ENCODE data around the gene TRAF3. TPM values are rescaled to one million over a fixed set of nuclear protein-coding genes. Genes with fewer than 3 reads are reported as not detected.

Gene TRAF3
- total RNA-seq, 1 experiment from 2014 or later: 37.6 TPM

DNA sequence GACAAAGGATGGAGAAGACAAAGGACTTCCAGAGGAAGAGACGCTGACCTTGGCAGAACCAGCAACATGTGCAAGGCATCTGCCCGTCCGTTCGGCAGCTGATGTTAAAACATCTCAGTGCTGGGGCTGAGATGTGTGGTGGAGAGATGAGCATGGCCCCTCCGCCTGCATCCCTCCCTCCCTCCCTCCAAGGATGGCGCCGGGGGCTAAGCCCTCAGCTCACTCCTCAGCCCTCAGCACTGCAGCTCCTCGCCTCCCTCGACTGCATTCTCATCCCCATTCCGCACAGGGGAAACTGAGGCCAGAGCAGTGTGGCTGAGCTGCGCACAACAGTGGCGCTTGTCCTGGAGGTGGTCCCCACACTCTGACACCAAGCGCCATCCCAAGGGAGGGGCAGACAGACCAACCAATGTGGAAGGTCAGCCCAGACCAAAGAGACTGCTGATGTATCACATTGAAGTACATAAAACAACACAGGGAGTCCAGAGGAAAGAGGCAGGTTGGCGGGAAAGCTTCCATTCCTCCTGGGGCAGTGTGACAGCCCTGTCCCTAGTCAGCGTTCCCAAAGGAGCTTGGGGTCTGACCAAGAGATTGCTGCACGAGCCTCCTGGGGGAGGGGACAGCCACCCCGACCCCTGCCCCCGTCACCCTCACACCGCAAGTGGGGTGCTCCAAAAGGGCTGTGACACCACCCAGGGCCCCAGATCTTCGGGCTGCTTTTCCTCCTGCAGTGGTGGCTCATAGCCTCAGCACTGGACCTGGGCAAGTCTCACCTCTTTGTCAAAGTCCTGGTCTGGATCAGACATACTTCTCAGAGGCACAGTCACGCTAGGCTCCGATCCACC lies 160.3 kb downstream of the TRAF3 start:
- DNase-seq (ENCODE audit: low read depth, low spot score) (no peak), ATAC-seq (no peak)
- no peaks in the 10 kb centered on the region for H3K36me3 ChIP-seq (ENCODE audit: control insufficient read depth, insufficient read depth, low read length)
- H3K27me3 ChIP-seq (ENCODE audit: control insufficient read depth, insufficient read depth, low read length): no peaks in the 10 kb centered on the region
- BruUV-seq (replicated peaks): no TSS peak
- no peak overlapping the region for H3K27ac ChIP-seq (ENCODE audit: low read length)
- TF ChIP-seq, protein P1, sequence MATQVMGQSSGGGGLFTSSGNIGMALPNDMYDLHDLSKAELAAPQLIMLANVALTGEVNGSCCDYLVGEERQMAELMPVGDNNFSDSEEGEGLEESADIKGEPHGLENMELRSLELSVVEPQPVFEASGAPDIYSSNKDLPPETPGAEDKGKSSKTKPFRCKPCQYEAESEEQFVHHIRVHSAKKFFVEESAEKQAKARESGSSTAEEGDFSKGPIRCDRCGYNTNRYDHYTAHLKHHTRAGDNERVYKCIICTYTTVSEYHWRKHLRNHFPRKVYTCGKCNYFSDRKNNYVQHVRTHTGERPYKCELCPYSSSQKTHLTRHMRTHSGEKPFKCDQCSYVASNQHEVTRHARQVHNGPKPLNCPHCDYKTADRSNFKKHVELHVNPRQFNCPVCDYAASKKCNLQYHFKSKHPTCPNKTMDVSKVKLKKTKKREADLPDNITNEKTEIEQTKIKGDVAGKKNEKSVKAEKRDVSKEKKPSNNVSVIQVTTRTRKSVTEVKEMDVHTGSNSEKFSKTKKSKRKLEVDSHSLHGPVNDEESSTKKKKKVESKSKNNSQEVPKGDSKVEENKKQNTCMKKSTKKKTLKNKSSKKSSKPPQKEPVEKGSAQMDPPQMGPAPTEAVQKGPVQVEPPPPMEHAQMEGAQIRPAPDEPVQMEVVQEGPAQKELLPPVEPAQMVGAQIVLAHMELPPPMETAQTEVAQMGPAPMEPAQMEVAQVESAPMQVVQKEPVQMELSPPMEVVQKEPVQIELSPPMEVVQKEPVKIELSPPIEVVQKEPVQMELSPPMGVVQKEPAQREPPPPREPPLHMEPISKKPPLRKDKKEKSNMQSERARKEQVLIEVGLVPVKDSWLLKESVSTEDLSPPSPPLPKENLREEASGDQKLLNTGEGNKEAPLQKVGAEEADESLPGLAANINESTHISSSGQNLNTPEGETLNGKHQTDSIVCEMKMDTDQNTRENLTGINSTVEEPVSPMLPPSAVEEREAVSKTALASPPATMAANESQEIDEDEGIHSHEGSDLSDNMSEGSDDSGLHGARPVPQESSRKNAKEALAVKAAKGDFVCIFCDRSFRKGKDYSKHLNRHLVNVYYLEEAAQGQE (IDR thresholded peaks at IDR 0.05; ENCODE audit: insufficient read depth in 1 of 2, low read depth in 2 of 2, low read length in 1 of 2): no peak
- TF ChIP-seq, protein P2, sequence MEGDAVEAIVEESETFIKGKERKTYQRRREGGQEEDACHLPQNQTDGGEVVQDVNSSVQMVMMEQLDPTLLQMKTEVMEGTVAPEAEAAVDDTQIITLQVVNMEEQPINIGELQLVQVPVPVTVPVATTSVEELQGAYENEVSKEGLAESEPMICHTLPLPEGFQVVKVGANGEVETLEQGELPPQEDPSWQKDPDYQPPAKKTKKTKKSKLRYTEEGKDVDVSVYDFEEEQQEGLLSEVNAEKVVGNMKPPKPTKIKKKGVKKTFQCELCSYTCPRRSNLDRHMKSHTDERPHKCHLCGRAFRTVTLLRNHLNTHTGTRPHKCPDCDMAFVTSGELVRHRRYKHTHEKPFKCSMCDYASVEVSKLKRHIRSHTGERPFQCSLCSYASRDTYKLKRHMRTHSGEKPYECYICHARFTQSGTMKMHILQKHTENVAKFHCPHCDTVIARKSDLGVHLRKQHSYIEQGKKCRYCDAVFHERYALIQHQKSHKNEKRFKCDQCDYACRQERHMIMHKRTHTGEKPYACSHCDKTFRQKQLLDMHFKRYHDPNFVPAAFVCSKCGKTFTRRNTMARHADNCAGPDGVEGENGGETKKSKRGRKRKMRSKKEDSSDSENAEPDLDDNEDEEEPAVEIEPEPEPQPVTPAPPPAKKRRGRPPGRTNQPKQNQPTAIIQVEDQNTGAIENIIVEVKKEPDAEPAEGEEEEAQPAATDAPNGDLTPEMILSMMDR (IDR thresholded peaks at IDR 0.05): no peak
- H3K9me3 ChIP-seq (ENCODE audit: control insufficient read depth, insufficient read depth, low read depth, low read length): no peaks in the 10 kb centered on the region
- ChIA-PET CTCF (no interaction called here), POLR2A (no interaction called here)
- no peak overlapping the region for H3K4me3 ChIP-seq (ENCODE audit: low read depth in 2 of 2, low read length in 2 of 2)
- intact Hi-C loops (cut with micrococcal nuclease; ENCODE audit: unreplicated experiment) (no loop called here), in situ Hi-C loops (cut with HindIII; ENCODE audit: low pct_unique_long_range_greater_than_20kb, low sequenced_read_pairs) (no loop called here)
- H3K4me1 ChIP-seq (ENCODE audit: control insufficient read depth, insufficient read depth, low read length): no peaks in the 10 kb centered on the region

DNA sequence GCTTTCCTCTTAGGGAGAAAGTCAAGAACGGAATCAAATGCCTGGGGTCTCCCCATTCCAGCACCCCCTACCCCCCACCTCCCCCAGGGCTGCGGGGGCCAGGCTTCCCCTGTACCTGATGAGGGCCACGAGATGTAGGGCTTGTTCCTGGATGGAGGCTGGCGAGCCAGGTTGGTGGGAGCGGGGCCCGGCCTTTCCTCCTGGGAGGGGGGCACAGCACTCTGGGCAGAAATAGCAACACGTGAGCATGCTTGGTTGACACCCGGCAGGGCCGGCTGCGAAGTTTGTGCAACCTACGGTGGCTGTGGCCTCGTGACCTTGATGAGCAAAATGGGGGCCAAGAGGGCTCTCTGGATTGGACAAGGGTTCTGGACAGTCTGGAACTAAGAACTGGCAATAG lies 160.9 kb downstream of the TRAF3 start:
- H3K9me3 ChIP-seq (ENCODE audit: control insufficient read depth, insufficient read depth, low read depth, low read length): no peaks in the 10 kb centered on the region
- intact Hi-C loops (cut with micrococcal nuclease; ENCODE audit: unreplicated experiment) (no loop called here), in situ Hi-C loops (cut with HindIII; ENCODE audit: low pct_unique_long_range_greater_than_20kb, low sequenced_read_pairs) (no loop called here)
- TF ChIP-seq, protein P1 (IDR thresholded peaks at IDR 0.05; ENCODE audit: insufficient read depth in 1 of 2, low read depth in 2 of 2, low read length in 1 of 2): no peak
- TF ChIP-seq SIN3A (IDR thresholded peaks at IDR 0.05; ENCODE audit: borderline replicate concordance, insufficient read depth, low read depth, low read length) (no peak), TCF7L2 (IDR thresholded peaks at IDR 0.05; ENCODE audit: low read depth, low read length) (no peak), POLR2AphosphoS5 (IDR thresholded peaks at IDR 0.05; ENCODE audit: low read depth, low read length) (no peak)
- TF ChIP-seq, protein P2 (IDR thresholded peaks at IDR 0.05): no peak
- DNase-seq (ENCODE audit: low read depth, low spot score) (no peak), ATAC-seq (no peak)
- no peaks in the 10 kb centered on the region for H3K27me3 ChIP-seq (ENCODE audit: control insufficient read depth, insufficient read depth, low read length)
- POLR2A ChIA-PET: no interaction called here
- CTCF ChIA-PET: no interaction called here
- H3K4me3 ChIP-seq (ENCODE audit: low read depth in 2 of 2, low read length in 2 of 2): no peak overlapping the region
- H3K36me3 ChIP-seq (ENCODE audit: control insufficient read depth, insufficient read depth, low read length): no peaks in the 10 kb centered on the region
- H3K4me1 ChIP-seq (ENCODE audit: control insufficient read depth, insufficient read depth, low read length): no peaks in the 10 kb centered on the region
- BruUV-seq (replicated peaks): no TSS peak
- no peak overlapping the region for H3K27ac ChIP-seq (ENCODE audit: low read length)

All from Panc1 (cell line).